HG03064 (cell line): Measurements from ENCODE around the gene ANKS1B.
"Not testable (repeated sequence)": the region's sequence is repeated elsewhere in the genome, so short reads cannot be mapped to it uniquely, and the experiment has no call there.

Source experiments
- ATAC-seq: cut with Tn5 transposase; IDR thresholded peaks from one replicate; pipeline ENCODE4 v1.9.1; 2021; ENCODE audit warnings: low read depth; ENCODE audit not compliant: unreplicated experiment

ANKS1B gene

GRCh38 chr12:98998697-98999299, 985.9 kb downstream of the ANKS1B start:
- peak; percentile 95 for ATAC-seq

- no peak for ATAC-seq
These were observed 986.8 kb downstream of the ANKS1B start for GRCh38 chr12:98997899-98998298.

- no peak for ATAC-seq
These were observed 994.1 kb downstream of the ANKS1B start for GRCh38 chr12:98990648-98991047.

- no peak for ATAC-seq
These were observed 999.6 kb downstream of the ANKS1B start for GRCh38 chr12:98985156-98985555.

GRCh38 chr12:98983647-98984046, 1001.1 kb downstream of the ANKS1B start:
- ATAC-seq: no peak

GRCh38 chr12:98980508-98980907, 1004.2 kb downstream of the ANKS1B start:
- ATAC-seq: no peak

GRCh38 chr12:98977186-98977585, 1007.5 kb downstream of the ANKS1B start:
- ATAC-seq: no peak

GRCh38 chr12:98974767-98975381, 1009.9 kb downstream of the ANKS1B start:
- ATAC-seq: no peak

GRCh38 chr12:98973395-98973794, 1011.3 kb downstream of the ANKS1B start:
- no peak for ATAC-seq

- no peak for ATAC-seq
These were observed 1013.8 kb downstream of the ANKS1B start for GRCh38 chr12:98970950-98971349.

- ATAC-seq: no peak
These were observed 1014.5 kb downstream of the ANKS1B start for GRCh38 chr12:98970210-98970609.

- no peak for ATAC-seq
These were observed 1015.8 kb downstream of the ANKS1B start for GRCh38 chr12:98968896-98969295.

GRCh38 chr12:98957135-98957534, 1027.6 kb downstream of the ANKS1B start:
- ATAC-seq: not testable (repeated sequence)

- no peak for ATAC-seq
These were observed 1029.5 kb downstream of the ANKS1B start for GRCh38 chr12:98955284-98955683.

GRCh38 chr12:98954506-98954905, 1030.2 kb downstream of the ANKS1B start:
- ATAC-seq: no peak

- ATAC-seq: no peak
These were observed 1033.3 kb downstream of the ANKS1B start for GRCh38 chr12:98951406-98951805.

- ATAC-seq: no peak
These were observed 1036.3 kb downstream of the ANKS1B start for GRCh38 chr12:98948343-98948949.

GRCh38 chr12:98945864-98946263, 1038.9 kb downstream of the ANKS1B start:
- no peak for ATAC-seq

GRCh38 chr12:98939926-98940325, 1044.8 kb downstream of the ANKS1B start:
- no peak for ATAC-seq

- no peak for ATAC-seq
These were observed 1045.4 kb downstream of the ANKS1B start for GRCh38 chr12:98939350-98939749.

GRCh38 chr12:98935847-98936246, 1048.9 kb downstream of the ANKS1B start:
- no peak for ATAC-seq

GRCh38 chr12:98922871-98923270, 1061.9 kb downstream of the ANKS1B start:
- no peak for ATAC-seq
